IPS DF 4.7 (cell line): ENCODE measurements around the gene PGR.

Experiments
- DNase-seq: peaks from one replicate; pipeline ENCODE4 v3.0.0-alpha.2; 2013; ENCODE audit warnings: low spot score; ENCODE audit errors: extremely low read depth

Gene PGR

DNA sequence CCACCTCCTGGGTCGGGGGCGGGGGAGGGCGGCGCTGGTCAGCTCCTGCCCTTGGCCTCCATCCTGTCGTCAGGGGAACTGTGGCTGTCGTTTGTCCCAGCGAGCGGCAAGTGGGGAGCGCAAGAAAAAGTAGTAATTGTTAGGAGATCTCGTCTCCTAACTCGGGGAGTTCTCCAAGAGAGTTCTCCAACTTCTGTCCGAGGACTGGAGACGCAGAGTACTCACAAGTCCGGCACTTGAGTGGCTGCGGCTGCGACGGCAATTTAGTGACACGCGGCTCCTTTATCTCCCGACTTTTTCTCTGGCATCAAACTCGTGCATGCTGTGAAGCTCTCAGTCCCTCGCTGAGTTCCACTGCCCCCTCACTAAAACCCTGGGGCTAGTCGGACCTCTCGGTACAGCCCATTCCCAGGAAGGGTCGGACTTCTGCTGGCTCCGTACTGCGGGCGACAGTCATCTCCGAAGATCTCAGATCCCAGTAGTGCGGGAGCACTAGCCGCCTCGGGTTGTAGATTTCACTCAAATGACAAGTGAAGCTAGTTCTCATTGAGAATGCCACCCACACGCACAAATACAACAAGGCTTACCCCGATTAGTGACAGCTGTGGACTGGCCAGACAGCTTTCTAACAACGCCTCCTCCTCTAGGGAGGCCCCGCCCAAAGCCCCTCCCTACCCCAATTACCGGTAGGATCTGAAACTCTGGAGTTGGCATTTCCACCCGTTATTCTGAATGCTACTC is at the start of gene PGR:
PGR (minus strand) TSS at position 611 of the 741 bp plus-strand sequence. CDS start 743 bp downstream, outside the sequence.
- no peak for DNase-seq

DNA sequence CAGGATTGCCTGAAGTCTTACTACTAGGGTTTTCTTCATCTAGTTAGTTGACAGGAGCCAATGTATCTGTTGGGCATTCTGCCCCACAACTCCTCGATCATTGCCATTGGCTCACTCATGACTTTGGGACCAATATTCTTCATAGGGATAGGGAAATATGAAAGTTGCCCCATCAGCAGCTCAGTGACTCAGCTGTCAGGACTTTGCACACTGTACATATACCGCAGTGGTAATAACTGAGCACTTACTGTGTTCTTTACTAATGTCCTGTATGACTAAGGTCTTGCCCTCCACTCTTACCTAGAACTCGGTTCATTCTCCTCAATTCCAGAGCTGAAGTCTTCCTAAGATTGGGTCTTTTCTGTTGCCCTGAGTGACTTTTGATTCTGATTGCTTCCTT is 46.8 kb upstream of the PGR start:
- no peak for DNase-seq

DNA sequence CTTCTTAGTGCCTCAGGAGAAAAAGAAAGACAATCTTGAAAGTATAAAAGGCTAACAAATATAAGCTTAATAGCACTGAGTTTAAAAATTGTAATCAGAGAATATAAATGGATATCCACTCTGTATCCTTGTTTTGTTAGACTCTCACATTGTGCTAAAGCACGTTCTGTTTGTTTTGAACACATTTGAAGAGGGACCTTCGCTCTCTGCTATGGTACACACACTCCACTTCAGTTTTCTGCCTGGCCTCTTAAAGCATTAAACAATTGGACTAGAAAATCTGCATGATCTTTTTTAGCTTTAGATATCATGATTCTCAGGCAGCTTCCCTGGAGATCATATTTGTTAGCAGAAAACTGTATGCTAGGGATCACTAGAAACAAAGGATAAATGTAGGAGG is 40.3 kb upstream of the PGR start:
- DNase-seq: no peak

DNA sequence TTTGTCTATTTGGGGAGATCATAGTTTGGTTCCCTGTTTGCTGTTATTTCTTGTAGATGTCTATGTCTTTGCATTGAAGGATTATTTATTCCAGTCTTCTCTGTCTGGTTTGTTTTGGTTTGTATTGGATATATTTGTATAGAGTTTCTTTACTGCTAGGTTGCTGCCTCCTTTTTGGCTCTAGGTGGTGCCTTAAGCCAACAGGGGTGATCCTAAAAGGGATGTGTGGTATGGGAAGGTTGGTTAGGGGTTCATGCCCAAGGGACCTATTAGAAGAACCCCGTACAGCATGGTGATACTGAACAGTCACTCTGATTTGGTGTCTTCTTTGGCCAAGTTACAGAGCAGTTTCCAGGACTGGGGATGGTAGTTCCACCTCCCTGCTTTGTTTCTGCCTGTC is 36.4 kb upstream of the PGR start:
- no peak for DNase-seq

DNA sequence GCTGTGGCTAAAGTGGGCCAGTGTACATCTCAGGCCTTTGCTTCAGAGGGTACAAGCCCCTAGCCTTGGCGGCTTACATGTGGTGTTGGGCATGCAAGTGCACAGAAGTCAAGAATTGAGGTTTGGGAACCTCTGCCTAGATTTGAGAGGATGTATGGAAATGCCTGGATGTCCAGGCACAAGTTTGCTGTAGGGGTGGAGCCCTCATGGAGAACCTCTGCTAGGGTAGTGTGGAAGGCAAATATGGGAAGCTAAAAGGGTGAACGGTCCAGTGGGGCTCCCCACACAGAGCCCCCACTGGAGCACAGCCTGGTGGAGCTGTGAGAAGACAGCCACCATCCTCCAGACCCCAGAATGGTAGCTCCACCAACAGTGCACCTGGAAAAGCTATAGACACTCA is 28.5 kb upstream of the PGR start:
- DNase-seq: no peak

DNA sequence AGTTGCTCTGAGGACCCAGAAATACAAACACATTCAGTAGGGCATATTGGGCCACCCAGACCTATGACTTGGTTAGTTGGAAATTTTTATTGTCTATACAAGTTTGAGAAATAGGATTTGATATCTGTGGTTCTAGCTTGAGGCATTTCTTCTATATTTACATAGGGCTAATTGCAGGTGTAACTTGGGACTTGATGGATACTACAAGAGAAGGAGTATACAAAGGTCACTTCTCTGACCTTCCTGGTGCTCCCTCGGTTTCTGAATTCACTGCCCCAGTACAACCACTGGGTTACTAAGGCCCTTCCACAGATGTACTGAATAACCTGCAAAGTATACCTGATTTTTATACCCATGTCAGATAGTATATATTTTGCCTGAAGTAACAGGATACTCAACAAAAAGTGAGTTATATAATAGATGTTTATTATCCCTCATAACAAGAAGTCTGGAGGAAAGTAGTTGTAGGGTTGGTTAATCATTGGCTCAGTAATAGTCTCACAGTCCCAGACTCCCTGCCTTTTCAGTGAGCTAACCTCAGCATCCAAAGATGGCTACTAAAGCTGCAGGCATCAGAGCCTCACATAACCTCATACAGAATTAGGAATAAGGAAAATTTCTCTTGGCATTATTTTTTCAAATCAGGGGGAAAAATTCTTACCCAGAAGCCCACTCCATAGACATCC is 8.8 kb upstream of the PGR start:
- no peak for DNase-seq

DNA sequence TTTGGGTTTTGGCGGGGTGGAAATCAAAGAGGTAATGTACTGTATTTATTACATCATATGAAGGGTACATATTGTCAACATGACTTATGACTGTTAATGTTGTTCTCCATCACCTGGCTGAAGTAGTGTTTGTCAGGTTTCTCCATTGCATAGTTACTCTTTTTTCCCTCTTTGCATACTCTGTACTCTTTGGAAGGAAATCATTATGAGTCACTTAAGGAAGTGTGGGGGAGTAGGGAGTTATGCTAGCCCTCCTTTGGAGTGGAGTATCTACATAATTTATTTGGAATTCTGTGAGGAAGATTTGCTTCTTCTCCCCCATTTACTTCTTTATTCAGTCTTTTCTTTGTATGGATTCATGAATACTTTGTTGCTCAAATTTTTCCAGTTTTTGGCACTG is 3.6 kb upstream of the PGR start:
- DNase-seq: no peak

DNA sequence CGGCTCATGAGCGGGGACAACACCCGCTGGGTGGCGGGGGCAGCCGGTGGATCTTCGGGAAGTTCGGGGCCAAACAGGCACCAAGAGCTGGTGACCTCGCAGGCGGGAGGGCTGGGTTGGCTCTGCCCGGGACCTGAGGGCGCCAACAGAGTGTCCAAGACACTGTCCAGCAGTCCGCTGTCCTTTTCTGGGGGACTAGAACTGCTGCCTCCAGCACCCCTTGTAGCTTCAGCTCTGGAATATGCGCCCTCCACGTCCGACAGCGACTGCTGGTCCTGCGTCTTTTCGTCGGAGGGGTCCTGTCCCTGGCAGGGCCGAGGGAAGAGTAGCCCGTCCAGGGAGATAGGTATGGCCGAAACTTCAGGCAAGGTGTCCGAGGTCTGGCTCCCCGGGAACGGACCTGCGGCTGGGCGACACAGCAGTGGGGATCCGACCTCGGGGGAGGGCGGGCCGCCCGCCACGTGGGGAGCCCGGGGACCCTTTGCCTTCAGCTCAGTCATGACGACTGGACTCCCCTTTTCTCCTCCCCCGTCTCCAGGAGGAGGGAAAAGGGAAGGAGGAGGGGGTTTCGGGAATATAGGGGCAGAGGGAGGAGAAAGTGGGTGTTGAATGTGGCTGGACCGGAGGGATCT is 926 bp downstream of the PGR start:
- DNase-seq: no peak

DNA sequence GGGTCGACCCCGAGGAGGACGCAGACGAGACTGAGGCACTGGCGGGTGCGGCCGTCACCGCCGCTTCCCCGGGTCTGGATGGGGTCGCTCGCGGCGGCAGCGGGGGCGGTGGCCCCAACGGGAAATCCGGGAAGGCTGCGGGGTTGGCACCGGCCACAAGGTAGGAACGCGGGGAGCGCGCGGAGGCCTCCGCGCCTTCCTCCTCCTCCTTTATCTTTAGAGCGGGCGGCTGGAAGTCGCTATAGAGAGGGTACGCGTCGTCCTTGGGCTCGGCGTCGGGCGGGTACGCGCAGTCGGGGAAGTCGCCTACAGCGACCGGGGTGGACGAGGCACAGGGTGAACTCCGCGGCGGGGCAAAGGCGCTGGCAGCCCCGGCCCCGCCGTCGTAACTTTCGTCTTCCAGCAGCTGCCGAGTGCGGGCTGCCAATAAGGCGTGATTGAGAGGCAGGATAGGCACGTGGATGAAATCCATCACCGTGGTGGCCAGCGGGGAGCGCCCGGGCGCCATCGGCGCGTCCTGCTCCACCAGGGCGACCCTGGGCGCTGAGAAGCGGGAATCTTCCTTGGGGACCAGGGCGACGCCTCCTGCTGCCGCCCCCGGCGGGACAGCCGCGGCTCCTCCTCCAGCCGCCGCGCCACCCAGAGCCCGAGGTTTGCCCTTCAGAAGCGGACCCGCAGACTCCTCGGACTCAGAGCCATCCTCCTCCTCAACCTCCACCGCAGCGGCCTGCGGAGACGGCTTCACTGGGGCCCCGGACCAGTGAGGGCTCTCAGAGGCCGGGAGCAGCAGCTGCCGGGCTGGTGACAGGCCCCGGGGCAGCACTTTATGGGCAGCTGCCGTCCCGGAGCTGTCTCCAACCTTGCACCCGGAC is 1.7 kb downstream of the PGR start:
- DNase-seq: no peak

DNA sequence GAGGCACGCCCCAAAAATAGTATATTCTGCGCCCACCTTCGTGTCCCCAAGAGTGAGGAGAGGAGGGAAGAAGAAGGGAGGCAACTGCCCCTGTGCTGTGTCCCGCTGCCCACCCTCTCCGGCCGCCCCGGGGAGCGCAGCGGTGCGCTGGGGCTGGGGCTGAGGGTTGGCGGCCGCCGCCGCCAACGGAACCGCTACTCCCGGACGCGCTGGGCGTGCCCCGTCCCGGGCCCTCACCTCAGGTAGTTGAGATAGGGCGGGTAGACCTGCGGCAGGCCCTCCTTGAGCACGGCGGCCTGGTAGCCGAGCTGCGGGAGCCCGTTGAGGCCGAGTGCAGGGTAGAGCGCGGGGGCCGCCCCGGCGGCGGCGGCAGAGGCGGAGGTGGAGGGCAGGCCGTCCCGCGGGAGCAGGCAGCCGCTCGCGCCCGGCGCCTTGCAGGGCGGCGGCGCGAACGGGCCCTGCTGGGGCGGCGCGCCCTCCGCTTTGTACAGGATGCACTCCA is 2.4 kb downstream of the PGR start:
- DNase-seq: no peak

DNA sequence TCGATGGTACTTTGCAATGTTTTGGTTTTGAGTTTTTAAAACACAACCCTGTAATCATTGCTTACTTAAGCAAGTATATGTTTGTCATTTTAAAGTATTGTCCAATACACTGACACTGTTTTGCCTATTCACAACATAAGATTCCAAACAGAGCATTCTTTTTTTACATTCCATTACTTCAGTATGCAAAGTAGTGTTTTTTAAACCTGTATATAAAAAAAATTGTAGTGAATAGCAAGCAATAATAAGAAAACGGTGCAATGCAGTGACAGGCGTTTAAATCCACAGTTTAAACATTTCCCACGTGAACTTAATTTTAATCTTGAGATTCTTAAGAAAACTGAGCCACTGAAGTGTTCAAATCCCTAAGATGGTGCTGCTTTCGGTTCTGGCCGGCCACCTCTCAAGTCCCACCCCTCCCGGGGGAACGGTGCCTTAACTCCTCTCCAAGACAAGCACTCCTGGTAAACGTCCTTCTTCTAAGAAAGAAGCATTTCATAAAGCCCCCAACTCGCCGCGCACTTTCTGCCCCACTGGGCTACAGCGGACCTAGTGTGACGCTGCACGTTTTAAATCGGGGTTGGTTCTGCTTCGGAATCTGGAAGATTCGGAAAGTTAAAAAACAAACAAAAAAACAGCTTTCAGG is 2.9 kb downstream of the PGR start:
- DNase-seq: no peak

DNA sequence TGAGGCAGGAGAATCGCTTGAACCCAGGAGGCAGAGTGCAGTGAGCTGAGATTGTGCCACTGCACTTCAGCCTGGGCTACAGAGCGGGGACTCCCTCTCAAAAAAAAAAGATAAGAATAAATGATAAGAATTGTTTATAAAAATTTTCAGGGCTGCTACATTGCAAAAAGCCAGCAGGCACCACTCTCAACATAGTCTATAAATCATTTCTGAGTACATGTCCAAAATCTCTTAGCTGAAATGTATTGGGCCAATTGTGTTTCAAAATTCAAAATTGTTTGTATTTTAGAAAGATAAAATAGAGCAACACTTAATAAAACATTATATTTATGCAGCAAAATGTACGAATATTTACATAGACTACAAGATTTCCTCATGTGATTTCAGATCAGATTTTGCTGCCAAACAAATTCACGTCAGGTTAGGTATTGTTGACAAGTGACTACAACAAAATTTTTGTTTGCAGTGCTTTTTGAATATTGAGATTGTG is 13.9 kb downstream of the PGR start:
- DNase-seq: no peak

DNA sequence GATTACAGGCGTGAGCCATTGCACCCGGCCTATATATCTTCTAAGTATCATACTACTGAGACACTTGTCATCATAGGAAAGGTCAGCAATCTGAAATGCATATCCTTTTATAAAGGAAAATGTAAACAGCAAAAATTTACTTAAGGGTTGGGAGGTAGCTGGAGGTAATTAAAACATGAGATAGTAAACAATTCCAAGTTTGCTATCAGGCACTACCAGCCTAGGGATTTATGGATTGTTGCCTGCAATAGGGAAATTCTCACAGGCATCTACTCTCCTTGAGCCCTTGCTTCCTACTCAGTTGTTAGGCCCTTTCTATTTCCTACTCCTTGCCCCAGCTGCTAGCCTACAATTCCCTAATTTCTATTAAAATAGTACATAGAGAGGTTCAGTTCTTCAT is 16.1 kb downstream of the PGR start:
- DNase-seq: no peak

DNA sequence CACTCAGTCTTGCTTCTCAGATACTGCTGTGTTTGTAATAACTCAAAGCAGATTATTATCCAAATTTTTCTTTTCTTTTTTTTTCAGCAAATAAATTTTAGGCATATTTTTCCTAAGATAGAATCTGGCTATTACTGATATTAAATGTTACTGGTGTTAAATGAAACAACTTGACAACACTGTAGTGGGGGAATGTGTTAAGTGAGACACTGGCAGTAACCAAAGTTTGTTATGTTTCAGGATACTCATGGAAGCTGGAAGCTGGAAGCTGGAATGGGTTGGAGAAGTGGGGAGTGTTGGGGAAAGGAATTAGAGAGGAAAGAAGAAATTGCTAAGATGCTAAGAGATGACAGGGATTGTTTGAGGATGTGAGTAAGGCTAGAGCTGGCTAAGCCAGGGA is 24.9 kb downstream of the PGR start:
- no peak for DNase-seq

DNA sequence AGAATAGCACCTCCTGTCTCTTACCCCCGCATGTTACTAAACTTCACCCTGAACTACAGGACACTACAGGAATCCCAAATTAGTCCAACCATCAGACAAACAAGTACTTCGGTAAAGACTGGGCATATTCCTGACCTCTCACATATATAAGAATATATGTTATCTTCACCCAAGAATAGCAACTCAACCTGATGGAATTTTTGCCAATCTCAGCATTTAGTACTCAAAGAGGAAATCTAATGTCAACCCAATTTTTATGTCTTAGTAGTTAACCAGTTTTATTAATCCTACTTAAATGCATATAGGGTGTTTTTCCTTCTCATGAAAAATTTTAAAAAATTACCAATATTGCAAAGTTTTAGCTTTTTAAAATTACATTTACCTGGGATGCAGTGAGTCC is 26.2 kb downstream of the PGR start:
- no peak for DNase-seq

DNA sequence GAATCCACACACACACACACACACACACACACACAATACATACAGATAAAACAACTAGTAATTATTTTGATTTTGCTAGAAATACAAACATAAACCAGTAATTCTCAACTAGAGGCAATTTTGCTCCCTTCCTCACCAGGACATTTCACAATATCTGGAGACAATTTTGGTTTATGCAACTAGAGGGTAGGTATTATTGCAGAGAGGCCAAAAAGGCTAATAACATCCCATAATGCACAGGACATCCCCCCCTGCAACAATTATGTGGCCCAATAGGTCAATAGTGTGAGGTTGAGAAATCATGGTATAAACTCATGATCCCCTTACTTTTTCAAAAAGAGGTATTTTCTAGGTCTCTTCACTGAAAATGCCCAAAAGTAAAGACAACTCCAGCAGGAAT is 29.0 kb downstream of the PGR start:
- no peak for DNase-seq

DNA sequence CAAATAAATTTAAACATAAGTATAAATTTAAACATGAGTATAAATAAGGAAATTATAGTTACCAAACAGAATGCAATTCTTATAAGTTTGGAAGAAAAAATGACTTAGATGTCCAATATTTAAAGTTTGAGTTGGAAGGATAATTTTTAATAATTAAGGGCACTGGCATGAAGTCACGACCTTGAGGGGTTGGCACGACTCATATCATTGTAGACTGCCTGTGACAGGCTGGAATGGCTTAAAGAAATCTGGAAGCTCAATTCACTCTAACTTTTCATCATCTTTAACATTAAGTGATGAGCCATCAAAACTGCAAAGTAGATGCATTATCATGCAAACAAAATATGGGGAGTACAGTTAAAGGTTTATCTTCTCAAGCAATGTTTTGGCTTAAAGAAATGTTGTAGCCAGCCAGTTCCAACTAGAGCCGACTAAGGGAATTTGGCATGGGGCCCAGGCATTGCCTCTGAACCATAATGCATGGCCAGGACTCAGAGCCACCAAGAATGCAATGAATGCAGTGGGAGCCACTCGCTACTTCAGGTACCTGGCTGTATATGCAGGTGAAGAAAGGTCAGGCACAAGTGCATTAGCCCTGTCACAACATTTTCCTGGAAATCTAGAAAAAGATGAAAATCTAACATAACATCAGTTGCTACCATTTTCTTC is 33.4 kb downstream of the PGR start:
- no peak for DNase-seq

DNA sequence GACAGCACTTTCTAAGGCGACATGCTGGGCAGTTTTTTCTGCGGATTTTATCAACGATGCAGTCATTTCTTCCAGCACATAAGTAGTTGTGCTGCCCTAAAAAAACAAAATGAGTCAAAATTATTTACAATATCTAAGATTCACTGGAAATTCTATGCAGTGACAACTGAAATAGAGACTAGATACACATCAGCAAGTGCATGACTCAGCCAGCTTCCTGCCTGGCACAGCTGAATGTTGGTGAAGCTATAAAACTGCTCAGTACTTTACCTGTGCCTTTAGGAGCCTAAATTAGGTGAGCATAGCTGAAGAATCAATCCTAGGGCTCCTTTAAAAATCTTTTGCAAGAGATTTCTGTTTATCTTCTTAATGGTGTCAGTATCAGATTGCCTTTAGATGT is 37.8 kb downstream of the PGR start:
- DNase-seq: no peak

DNA sequence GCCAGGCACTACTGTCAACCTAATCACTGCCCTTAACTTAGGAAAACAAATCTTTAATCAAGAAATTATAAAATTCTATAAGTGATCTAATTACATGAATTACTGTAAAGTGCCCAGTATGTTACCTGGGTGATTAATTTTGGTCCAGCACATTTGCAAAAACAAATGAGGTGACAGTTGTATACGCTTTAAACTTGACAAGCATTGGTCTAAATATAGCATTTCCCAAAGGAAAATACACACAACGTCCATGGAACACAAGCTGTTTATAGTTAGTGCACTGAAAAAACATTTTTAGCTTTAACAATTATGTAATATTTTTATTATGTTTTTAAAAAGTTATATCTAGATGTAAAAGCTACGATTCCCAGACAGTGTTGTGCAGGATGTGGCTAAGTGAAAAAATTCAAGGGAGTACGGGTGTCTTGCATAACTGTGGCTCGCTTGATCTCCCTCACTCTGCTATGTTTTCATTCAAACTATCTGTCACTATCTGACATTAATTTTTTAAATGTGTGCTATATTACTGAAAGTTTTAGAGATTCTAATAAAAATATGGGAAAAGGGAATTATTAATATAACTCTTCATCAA is 38.8 kb downstream of the PGR start:
- no peak for DNase-seq

DNA sequence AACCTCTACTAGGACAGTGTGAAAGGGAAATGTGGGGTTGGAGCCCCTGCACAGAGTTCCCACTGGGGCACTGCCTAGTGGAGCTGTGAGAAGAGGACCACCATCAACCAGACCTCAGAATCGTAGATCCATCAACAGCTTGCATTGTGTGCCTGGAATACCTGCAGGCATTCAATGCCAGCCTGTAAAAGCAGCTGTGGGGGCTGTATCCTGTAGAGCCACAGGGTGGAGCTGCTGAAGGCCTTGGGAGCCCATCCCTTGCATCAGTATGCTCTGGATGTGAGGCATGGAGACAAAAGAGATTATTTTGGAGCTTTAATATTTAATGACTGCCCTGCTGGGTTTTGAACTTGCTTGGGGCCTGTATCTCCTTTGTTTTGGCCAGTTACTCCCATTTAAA is 46.3 kb downstream of the PGR start:
- DNase-seq: no peak
